DMS79 treated with DMSO at 0.1 percent for 48 hours (cell line): Measurements from ENCODE around the gene CDCP1.
"Not testable (repeated sequence)": the region's sequence is repeated elsewhere in the genome, so short reads cannot be mapped to it uniquely, and the experiment has no call there.

Experiments used
- DNase-seq: peaks from one replicate; lab custom pipeline; 2025; lab: John Stamatoyannopoulos, UW

CDCP1 gene

GRCh38 chr3:45084361-45084760, 61.8 kb downstream of the CDCP1 start:
- DNase-seq = no peak

DNA sequence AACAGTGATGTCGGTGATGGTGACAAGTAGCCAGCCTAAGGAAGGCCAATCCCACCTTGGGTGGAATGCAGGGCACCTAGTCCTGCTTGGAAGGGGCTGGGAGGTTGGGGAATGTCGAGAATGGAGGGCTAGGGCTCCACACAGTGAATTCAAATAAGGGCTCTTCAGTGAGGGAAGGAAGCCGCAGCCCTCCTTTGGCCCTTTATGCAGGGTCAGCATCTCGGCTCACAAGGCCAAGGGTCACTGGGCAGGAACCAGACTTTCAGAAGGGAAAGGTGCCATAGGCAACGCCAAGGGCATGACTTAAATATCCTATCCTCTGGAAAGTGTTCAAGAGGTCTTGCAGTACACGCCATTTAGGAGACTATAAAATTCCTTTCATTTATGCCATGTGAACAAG, 63.2 kb downstream of the CDCP1 start:
- DNase-seq = no peak

DNA sequence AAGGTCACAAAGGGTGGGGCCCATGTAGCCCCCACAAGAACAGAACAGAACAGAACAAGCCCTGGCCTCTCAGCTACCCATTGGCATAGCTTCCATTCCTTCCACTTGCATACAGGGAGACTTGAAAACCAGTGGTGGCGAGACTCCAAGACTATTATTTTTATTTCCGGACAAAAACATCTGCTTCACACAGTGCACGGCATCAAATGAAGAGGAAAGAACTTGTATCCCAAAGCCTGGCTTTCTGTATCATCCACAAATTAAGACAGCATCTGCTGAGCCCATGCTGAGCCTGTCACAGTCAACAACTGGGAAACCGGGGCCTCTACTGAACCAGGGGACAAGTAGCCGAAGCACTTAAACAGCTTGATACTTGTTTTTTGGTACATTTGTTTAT, 64.0 kb downstream of the CDCP1 start:
- DNase-seq = no peak

GRCh38 chr3:45081506-45082141, 64.6 kb downstream of the CDCP1 start:
- DNase-seq = no peak

- no peak for DNase-seq
Measured at GRCh38 chr3:45080824-45081223, 65.4 kb downstream of the CDCP1 start.

DNA sequence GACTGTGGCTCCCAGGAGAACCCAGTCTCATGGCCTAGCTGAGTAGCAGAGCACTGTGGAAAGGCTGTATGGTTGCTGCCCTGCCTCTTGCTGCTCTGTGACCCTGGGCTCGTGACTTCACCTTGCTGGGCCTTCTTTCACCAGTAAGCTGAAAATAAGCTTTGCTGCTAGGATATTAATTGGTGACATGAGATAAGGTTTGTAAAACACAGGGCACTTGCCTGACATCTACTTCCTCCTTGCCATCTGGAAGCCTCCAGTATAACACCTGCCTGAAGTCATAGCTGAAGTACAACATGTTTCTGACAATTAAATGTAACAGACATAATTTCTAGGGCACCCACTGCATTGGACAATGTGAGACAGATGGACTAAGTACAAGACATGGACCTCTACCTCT, 66.5 kb downstream of the CDCP1 start:
- DNase-seq = no peak

DNA sequence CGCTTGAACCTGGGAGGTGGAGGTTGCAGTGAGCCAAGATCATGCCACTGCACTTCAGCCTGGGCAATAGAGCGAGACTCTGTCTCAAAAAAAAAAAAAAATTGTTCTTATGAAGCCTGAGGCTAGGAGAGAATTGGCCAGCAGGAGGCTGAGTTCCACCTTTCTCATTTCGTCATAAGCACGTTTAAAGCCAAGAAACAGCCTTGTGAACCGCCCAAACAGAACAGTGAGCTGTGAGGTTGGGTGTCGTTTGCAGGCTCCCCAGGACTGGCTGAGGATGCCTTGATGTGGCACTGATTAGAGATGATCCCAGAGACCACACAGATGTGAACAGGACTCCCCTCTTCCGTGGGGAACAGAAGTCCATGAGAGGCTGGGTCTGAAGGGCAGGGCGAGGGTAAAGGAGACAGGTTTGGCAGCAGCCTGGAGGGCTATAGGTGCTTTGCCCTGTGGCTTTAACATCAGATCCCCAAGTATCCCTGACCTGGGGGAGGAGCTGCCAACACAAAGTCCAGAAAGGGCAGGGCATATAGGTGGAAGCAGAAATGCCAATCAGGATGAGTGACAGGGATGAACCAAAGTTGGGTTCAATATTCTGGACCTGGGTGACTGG, 67.2 kb downstream of the CDCP1 start:
- DNase-seq = no peak

DNA sequence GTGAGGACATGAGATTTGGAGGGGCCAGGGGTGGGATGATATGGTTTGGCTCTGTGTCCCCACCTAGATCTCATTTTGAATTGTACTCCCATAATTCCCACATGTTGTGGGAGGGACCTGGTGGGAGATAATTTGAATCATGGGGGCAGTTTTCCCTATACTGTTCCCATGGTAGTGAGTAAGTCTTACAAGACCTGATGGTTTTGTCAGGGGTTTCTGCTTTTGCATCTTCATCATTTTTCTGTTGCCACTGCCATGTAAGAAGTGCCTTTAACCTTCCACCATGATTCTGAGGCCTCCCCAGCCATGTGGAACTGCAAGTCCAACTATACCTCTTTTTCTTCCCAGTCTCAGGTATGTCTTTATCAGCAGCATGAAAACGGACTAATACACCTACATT, 67.9 kb downstream of the CDCP1 start:
- DNase-seq = not testable (repeated sequence)

- DNase-seq = no peak
Measured at GRCh38 chr3:45075821-45076625, 70.2 kb downstream of the CDCP1 start.

DNA sequence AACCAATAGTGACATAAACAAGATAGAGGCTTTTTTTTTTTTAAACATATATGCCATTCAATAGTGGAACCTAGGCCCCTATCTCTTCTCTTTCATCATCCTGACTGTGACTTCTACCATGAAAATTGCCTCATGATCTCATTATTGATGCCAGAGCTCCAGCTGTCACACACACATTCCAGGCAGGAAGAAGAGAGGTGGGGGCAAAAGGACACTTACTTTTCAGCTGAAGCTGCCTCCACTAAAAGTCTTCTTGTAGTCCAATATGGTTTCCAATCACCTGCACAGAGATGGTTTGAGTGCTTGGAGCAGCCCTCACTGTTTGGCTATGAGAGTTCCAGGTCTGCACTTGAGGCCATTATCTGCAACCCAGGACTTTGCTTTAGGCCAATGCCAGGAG, 75.1 kb downstream of the CDCP1 start:
- no peak for DNase-seq

DNA sequence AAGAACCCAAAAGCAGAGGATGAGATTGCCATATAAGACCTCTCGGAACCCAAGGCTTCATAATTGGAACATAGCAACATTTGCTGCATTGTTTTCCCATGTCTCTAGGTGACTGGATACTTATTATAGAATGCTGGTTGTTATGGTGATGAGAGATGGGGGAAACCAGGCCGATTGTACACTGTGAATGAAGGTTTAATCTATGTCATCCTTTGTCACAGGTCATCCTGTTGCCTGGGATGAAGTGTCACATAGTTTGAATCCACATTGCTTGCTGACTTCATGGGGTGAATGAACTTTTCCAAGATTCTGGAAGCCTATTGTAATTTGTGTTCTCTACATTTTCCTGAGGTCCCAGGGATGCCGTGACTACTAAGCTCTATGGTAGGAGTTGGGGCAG, 78.2 kb downstream of the CDCP1 start:
- DNase-seq = no peak

DNA sequence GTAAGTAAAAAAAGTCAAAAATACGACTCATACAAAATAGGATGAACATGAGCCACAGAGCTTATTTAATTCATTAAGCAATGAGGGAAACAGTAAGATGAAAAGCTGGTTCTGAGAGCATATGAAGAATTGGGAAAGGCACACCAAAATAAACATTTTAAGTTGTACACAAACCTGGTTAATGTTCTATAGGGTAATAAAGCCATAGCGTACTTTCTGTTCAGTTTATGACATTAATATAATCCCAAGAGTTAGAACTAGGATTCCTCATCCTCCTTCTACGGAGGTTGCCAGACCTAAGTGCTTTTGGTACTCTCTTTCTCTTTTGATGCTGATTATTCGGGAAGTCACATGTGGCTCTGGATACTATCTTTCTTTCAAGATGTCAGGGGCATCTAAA, 78.7 kb downstream of the CDCP1 start:
- no peak for DNase-seq

- no peak for DNase-seq
Measured at GRCh38 chr3:45066109-45066801, 79.9 kb downstream of the CDCP1 start.

- no peak for DNase-seq
Measured at GRCh38 chr3:45065373-45065720, 80.8 kb downstream of the CDCP1 start.

DNA sequence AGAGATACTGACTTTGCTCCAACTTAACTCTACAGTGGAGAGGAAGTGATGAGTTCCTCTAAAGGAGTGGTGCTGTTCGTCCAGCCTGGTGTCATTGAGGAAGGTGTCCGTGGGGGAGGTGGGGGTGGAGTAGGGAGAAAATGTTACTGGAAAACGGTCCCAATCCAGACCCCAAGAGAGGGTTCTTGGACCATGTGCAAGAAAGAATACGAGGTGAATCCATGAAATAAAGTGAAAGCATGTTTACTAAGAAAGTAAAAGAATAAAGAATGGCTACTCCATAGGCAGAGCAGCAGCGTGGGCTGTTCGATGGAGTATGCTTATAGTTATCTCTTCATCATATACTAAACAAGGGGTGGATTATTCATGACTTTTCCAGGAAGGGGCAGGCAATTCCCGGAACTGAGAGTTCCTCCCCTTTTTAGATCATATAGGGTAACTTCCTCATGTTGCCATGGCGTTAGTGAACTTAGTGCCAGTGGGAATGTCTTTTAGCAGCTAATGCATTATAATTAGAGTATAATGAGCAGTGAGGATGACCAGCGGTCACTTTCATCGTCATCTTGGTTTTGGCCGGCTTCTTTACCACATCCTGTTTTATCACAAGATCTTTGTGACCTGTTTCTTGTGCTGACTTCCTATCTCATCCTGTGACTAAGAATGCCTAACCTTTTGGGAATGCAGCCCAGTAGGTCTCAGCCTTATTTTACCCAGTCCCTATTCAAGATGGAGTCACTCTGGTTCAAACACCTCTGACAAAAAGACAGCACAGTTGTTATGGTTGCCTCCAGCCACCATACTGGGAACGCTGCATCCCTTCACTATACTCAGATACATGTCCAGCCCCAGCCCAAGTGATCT, 81.4 kb downstream of the CDCP1 start:
- DNase-seq = no peak

GRCh38 chr3:45062697-45063070, 83.5 kb downstream of the CDCP1 start:
- DNase-seq = no peak

GRCh38 chr3:45060165-45060892, 85.8 kb downstream of the CDCP1 start:
- DNase-seq = no peak

DNA sequence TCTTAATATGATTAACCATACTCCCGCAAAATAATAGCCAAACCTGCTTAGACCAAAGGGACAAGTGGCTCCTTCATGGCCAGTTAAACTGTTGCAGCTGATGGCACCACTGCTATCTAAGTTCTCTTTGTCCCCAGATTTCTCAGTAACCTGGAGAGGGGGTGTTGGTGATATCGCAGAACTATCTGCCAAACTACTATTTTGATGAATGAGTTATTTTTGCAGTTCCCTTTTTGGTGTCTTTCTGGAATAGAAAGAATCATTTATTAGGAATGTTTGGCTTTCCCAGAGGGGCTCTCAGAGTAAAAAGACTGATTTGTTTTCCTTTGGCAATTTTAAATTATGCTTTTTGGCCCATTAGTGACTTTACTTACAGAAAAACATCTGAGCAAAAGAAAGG, 87.0 kb downstream of the CDCP1 start:
- no peak for DNase-seq

GRCh38 chr3:45057557-45057956, 88.6 kb downstream of the CDCP1 start:
- DNase-seq = no peak

- DNase-seq = no peak
Measured at GRCh38 chr3:45056608-45057301, 89.4 kb downstream of the CDCP1 start.
